PC-3 (cell line): ENCODE results near the gene RAG2.

ENCODE experiments used
- EZH2 ChIP-seq: fragments of 300-600 bp; sonication (generic); IDR thresholded peaks from one replicate; pipeline ENCODE4 v1.6.1; 2017; ENCODE audit warnings: antibody characterized with exemption, mild to moderate bottlenecking, low read length; ENCODE audit not compliant: unreplicated experiment
- EZH2phosphoT487 ChIP-seq: fragments of 300-600 bp; sonication (generic); IDR thresholded peaks from 2 replicates; pipeline ENCODE4 v1.6.1; 2018; ENCODE audit warnings: mild to moderate bottlenecking, antibody characterized with exemption, low read length, borderline replicate concordance
- TF ChIP-seq, protein P1 (sequence below): fragments of 300-600 bp; sonication (generic); conservative IDR thresholded peaks from 2 replicates; pipeline ENCODE4 v1.5.1; 2017; ENCODE audit warnings: antibody characterized with exemption, low read depth, mild to moderate bottlenecking, low read length

GRCh38 chr11:36569095-36569494 lies 28.9 kb downstream of the RAG2 start:
- TF ChIP-seq, protein P1, sequence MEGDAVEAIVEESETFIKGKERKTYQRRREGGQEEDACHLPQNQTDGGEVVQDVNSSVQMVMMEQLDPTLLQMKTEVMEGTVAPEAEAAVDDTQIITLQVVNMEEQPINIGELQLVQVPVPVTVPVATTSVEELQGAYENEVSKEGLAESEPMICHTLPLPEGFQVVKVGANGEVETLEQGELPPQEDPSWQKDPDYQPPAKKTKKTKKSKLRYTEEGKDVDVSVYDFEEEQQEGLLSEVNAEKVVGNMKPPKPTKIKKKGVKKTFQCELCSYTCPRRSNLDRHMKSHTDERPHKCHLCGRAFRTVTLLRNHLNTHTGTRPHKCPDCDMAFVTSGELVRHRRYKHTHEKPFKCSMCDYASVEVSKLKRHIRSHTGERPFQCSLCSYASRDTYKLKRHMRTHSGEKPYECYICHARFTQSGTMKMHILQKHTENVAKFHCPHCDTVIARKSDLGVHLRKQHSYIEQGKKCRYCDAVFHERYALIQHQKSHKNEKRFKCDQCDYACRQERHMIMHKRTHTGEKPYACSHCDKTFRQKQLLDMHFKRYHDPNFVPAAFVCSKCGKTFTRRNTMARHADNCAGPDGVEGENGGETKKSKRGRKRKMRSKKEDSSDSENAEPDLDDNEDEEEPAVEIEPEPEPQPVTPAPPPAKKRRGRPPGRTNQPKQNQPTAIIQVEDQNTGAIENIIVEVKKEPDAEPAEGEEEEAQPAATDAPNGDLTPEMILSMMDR, result no peak
- TF ChIP-seq EZH2phosphoT487 (no peak), EZH2 (no peak)
